ENCODE results near the gene GPX1.
"Not testable (repeated sequence)": the region's sequence is repeated elsewhere in the genome, so short reads cannot be mapped to it uniquely, and the experiment has no call there.

GPX1 gene

GRCh38 chr3:49333916-49334633 is 24.1 kb downstream of the GPX1 start:
- no peak overlapping the region for H3K27ac ChIP-seq (ENCODE audit: low read depth, low read length)
- H3K27me3 ChIP-seq (ENCODE audit: insufficient read depth, low read length): no peaks in the 10 kb centered on the region
- no peak overlapping the region for H3K9ac ChIP-seq (ENCODE audit: low read depth, low read length)
- H3K36me3 ChIP-seq (ENCODE audit: insufficient read depth, low read length): peaks cover 55% of the 10 kb centered on the region
- 97% methylated on average over 4 of the region's 5 CpGs for WGBS
- H3K9me3 ChIP-seq (ENCODE audit: insufficient read depth, low read depth, low read length): no peaks in the 10 kb centered on the region
- no peaks in the 10 kb centered on the region for H3K4me1 ChIP-seq (ENCODE audit: insufficient read depth, low read length)
- H3K4me3 ChIP-seq (ENCODE audit: low read length): no peak overlapping the region

- H3K27me3 ChIP-seq (ENCODE audit: insufficient read depth, low read length): no peaks in the 10 kb centered on the region
- 98% methylated on average over 3 of the region's 3 CpGs for WGBS
- H3K9me3 ChIP-seq (ENCODE audit: insufficient read depth, low read depth, low read length): no peaks in the 10 kb centered on the region
- H3K27ac ChIP-seq (ENCODE audit: low read depth, low read length): no peak overlapping the region
- no peaks in the 10 kb centered on the region for H3K4me1 ChIP-seq (ENCODE audit: insufficient read depth, low read length)
- no peak overlapping the region for H3K9ac ChIP-seq (ENCODE audit: low read depth, low read length)
- peaks cover 56% of the 10 kb centered on the region for H3K36me3 ChIP-seq (ENCODE audit: insufficient read depth, low read length)
- no peak overlapping the region for H3K4me3 ChIP-seq (ENCODE audit: low read length)
Measured at GRCh38 chr3:49333091-49333490, 25.1 kb downstream of the GPX1 start.

- H3K4me1 ChIP-seq (ENCODE audit: insufficient read depth, low read length): no peaks in the 10 kb centered on the region
- H3K9me3 ChIP-seq (ENCODE audit: insufficient read depth, low read depth, low read length): no peaks in the 10 kb centered on the region
- WGBS: 92% methylated on average over 4 of the region's 4 CpGs
- no peak overlapping the region for H3K27ac ChIP-seq (ENCODE audit: low read depth, low read length)
- H3K9ac ChIP-seq (ENCODE audit: low read depth, low read length): no peak overlapping the region
- H3K4me3 ChIP-seq (ENCODE audit: low read length): no peak overlapping the region
- H3K36me3 ChIP-seq (ENCODE audit: insufficient read depth, low read length): peaks cover 67% of the 10 kb centered on the region
- H3K27me3 ChIP-seq (ENCODE audit: insufficient read depth, low read length): no peaks in the 10 kb centered on the region
Measured at GRCh38 chr3:49329186-49329585, 29.0 kb downstream of the GPX1 start.

GRCh38 chr3:49328350-49328749 is 29.8 kb downstream of the GPX1 start:
- H3K4me1 ChIP-seq (ENCODE audit: insufficient read depth, low read length); H3K27me3 ChIP-seq (ENCODE audit: insufficient read depth, low read length); H3K9ac ChIP-seq (ENCODE audit: low read depth, low read length); H3K9me3 ChIP-seq (ENCODE audit: insufficient read depth, low read depth, low read length); H3K4me3 ChIP-seq (ENCODE audit: low read length); H3K27ac ChIP-seq (ENCODE audit: low read depth, low read length): not testable (repeated sequence)
- H3K36me3 ChIP-seq (ENCODE audit: insufficient read depth, low read length): peaks cover 69% of the 10 kb centered on the region
- whole genome bisulfite sequencing: 93% methylated on average over 2 of the region's 2 CpGs

GRCh38 chr3:49327485-49327884 is 30.7 kb downstream of the GPX1 start:
- H3K27me3 ChIP-seq (ENCODE audit: insufficient read depth, low read length): no peaks in the 10 kb centered on the region
- H3K27ac ChIP-seq (ENCODE audit: low read depth, low read length): no peak overlapping the region
- no peaks in the 10 kb centered on the region for H3K4me1 ChIP-seq (ENCODE audit: insufficient read depth, low read length)
- H3K9me3 ChIP-seq (ENCODE audit: insufficient read depth, low read depth, low read length): no peaks in the 10 kb centered on the region
- 97% methylated on average over 7 of the region's 7 CpGs for WGBS
- peaks cover 68% of the 10 kb centered on the region for H3K36me3 ChIP-seq (ENCODE audit: insufficient read depth, low read length)
- no peak overlapping the region for H3K4me3 ChIP-seq (ENCODE audit: low read length)
- H3K9ac ChIP-seq (ENCODE audit: low read depth, low read length): no peak overlapping the region

- Histone ChIP-seq H3K4me1 (ENCODE audit: insufficient read depth, low read length) (no peaks in the 10 kb centered on the region), H3K27ac (ENCODE audit: low read depth, low read length) (no peak overlapping the region), H3K36me3 (ENCODE audit: insufficient read depth, low read length) (peaks cover 73% of the 10 kb centered on the region), H3K4me3 (ENCODE audit: low read length) (no peak overlapping the region), H3K27me3 (ENCODE audit: insufficient read depth, low read length) (no peaks in the 10 kb centered on the region), H3K9me3 (ENCODE audit: insufficient read depth, low read depth, low read length) (no peaks in the 10 kb centered on the region), H3K9ac (ENCODE audit: low read depth, low read length) (no peak overlapping the region)
- WGBS: 98% methylated on average over 7 of the region's 7 CpGs
Measured at GRCh38 chr3:49324768-49325167, 33.4 kb downstream of the GPX1 start.

GRCh38 chr3:49316696-49317457 is 41.3 kb downstream of the GPX1 start:
- WGBS: 96% methylated on average over 16 of the region's 16 CpGs
- H3K27ac ChIP-seq (ENCODE audit: low read depth, low read length): no peak overlapping the region
- peaks cover 38% of the 10 kb centered on the region for H3K36me3 ChIP-seq (ENCODE audit: insufficient read depth, low read length)
- H3K27me3 ChIP-seq (ENCODE audit: insufficient read depth, low read length): no peaks in the 10 kb centered on the region
- no peak overlapping the region for H3K4me3 ChIP-seq (ENCODE audit: low read length)
- H3K4me1 ChIP-seq (ENCODE audit: insufficient read depth, low read length): no peaks in the 10 kb centered on the region
- H3K9me3 ChIP-seq (ENCODE audit: insufficient read depth, low read depth, low read length): no peaks in the 10 kb centered on the region
- H3K9ac ChIP-seq (ENCODE audit: low read depth, low read length): no peak overlapping the region

- Histone ChIP-seq H3K4me1 (ENCODE audit: insufficient read depth, low read length) (no peaks in the 10 kb centered on the region), H3K27ac (ENCODE audit: low read depth, low read length) (no peak overlapping the region), H3K27me3 (ENCODE audit: insufficient read depth, low read length) (no peaks in the 10 kb centered on the region), H3K9ac (ENCODE audit: low read depth, low read length) (no peak overlapping the region), H3K9me3 (ENCODE audit: insufficient read depth, low read depth, low read length) (no peaks in the 10 kb centered on the region), H3K36me3 (ENCODE audit: insufficient read depth, low read length) (peaks cover 41% of the 10 kb centered on the region), H3K4me3 (ENCODE audit: low read length) (no peak overlapping the region)
- WGBS: 80% methylated on average over 1 of the region's 1 CpG
Measured at GRCh38 chr3:49313896-49314688, 44.1 kb downstream of the GPX1 start.

GRCh38 chr3:49311283-49311682 is 46.9 kb downstream of the GPX1 start:
- WGBS: 95% methylated on average over 3 of the region's 3 CpGs
- H3K4me3 ChIP-seq (ENCODE audit: low read length): no peak overlapping the region
- no peaks in the 10 kb centered on the region for H3K27me3 ChIP-seq (ENCODE audit: insufficient read depth, low read length)
- H3K36me3 ChIP-seq (ENCODE audit: insufficient read depth, low read length): peaks cover 39% of the 10 kb centered on the region
- H3K9ac ChIP-seq (ENCODE audit: low read depth, low read length): no peak overlapping the region
- H3K4me1 ChIP-seq (ENCODE audit: insufficient read depth, low read length): no peaks in the 10 kb centered on the region
- H3K27ac ChIP-seq (ENCODE audit: low read depth, low read length): no peak overlapping the region
- H3K9me3 ChIP-seq (ENCODE audit: insufficient read depth, low read depth, low read length): no peaks in the 10 kb centered on the region

GRCh38 chr3:49310677-49311076 is 47.5 kb downstream of the GPX1 start:
- H3K4me3 ChIP-seq (ENCODE audit: low read length): no peak overlapping the region
- H3K4me1 ChIP-seq (ENCODE audit: insufficient read depth, low read length): no peaks in the 10 kb centered on the region
- no peak overlapping the region for H3K27ac ChIP-seq (ENCODE audit: low read depth, low read length)
- H3K9me3 ChIP-seq (ENCODE audit: insufficient read depth, low read depth, low read length): no peaks in the 10 kb centered on the region
- no CpG with 5 or more reads among the region's 1 CpG for WGBS
- no peak overlapping the region for H3K9ac ChIP-seq (ENCODE audit: low read depth, low read length)
- no peaks in the 10 kb centered on the region for H3K27me3 ChIP-seq (ENCODE audit: insufficient read depth, low read length)
- H3K36me3 ChIP-seq (ENCODE audit: insufficient read depth, low read length): peaks cover 43% of the 10 kb centered on the region

All from HUES64 (cell line).